GM21515 (cell line): ENCODE measurements around the gene CLEC18B.
"Not testable (repeated sequence)": the region's sequence is repeated elsewhere in the genome, so short reads cannot be mapped to it uniquely, and the experiment has no call there.

Source experiments
- ATAC-seq: cut with Tn5 transposase; IDR thresholded peaks from one replicate; pipeline ENCODE4 v1.9.1; 2021; ENCODE audit not compliant: unreplicated experiment

Gene CLEC18B

GRCh38 chr16:74407362-74407705 lies 13.9 kb downstream of the CLEC18B start:
- not testable (repeated sequence) for ATAC-seq

GRCh38 chr16:74406600-74407361 lies 14.5 kb downstream of the CLEC18B start:
- not testable (repeated sequence) for ATAC-seq

GRCh38 chr16:74404148-74404933 lies 16.9 kb downstream of the CLEC18B start:
- not testable (repeated sequence) for ATAC-seq

GRCh38 chr16:74400238-74400637 lies 21.0 kb downstream of the CLEC18B start:
- ATAC-seq: not testable (repeated sequence)

- not testable (repeated sequence) for ATAC-seq
Observed at GRCh38 chr16:74398212-74398895, 22.9 kb downstream of the CLEC18B start.

- not testable (repeated sequence) for ATAC-seq
Observed at GRCh38 chr16:74396521-74397017, 24.7 kb downstream of the CLEC18B start.

GRCh38 chr16:74394604-74395003 lies 26.7 kb downstream of the CLEC18B start:
- ATAC-seq: not testable (repeated sequence)

GRCh38 chr16:74394131-74394530 lies 27.1 kb downstream of the CLEC18B start:
- ATAC-seq: not testable (repeated sequence)

GRCh38 chr16:74391454-74392050 lies 29.7 kb downstream of the CLEC18B start:
- not testable (repeated sequence) for ATAC-seq

GRCh38 chr16:74382339-74383034 lies 38.8 kb downstream of the CLEC18B start:
- not testable (repeated sequence) for ATAC-seq

GRCh38 chr16:74373847-74374184 lies 47.5 kb downstream of the CLEC18B start:
- not testable (repeated sequence) for ATAC-seq

GRCh38 chr16:74372953-74373846 lies 48.1 kb downstream of the CLEC18B start:
- no peak for ATAC-seq

GRCh38 chr16:74372369-74372768 lies 48.9 kb downstream of the CLEC18B start:
- no peak for ATAC-seq

- ATAC-seq: not testable (repeated sequence)
Observed at GRCh38 chr16:74370338-74371135, 50.7 kb downstream of the CLEC18B start.

- ATAC-seq: peak; percentile 94
Observed at GRCh38 chr16:74368002-74368911, 53.0 kb downstream of the CLEC18B start.

- peak; percentile 43 for ATAC-seq
Observed at GRCh38 chr16:74367469-74368001, 53.7 kb downstream of the CLEC18B start.
